Endothelial cell of umbilical vein (primary cell): ENCODE measurements around the gene MESP1. TPM values are rescaled to one million over a fixed set of nuclear protein-coding genes. Genes with fewer than 3 reads are reported as not detected.

ENCODE experiments used
- BruUV-seq: library from RNA; stranded (reverse); fragments of 400-500 nt; replicated peaks from 2 replicates; lab custom pipeline; 2021; lab: Mats Ljungman, UMichigan
- CTCF ChIA-PET: fragments of 300-600, 350-600 bp; sonication (Branson Sonifier 250); formaldehyde crosslinking; loops from one replicate; lab custom pipeline; 2021; ENCODE audit warnings: antibody characterized with exemption, inconsistent platforms; lab: Charles Lee
- POLR2A ChIA-PET: fragments of 300-600, 350-600 bp; sonication (Branson Sonifier 250); formaldehyde crosslinking; loops from one replicate; lab custom pipeline; 2021; ENCODE audit warnings: antibody characterized with exemption, inconsistent platforms; lab: Charles Lee
- DNase-seq: peaks from one replicate; pipeline ENCODE4 v3.0.0-alpha.2; 2011; ENCODE audit warnings: low read depth, low spot score
- FAIRE-seq: peaks from 2 replicates; lab custom pipeline; 2011; peaks lifted over from hg19 to GRCh38; lab: Jason Lieb, UNC
- H2AFZ ChIP-seq: 2 replicates; pipeline ENCODE4 v1.6.0; 2012; ENCODE audit warnings: low read depth, low read length, control low read depth, inconsistent platforms
- H3K27ac ChIP-seq: 2 replicates; pipeline ENCODE4 v1.5.1; 2011; ENCODE audit warnings: low read depth, mild to moderate bottlenecking, control low read depth, low read length, moderate library complexity; ENCODE audit not compliant: insufficient read depth
- H3K27me3 ChIP-seq, 2 experiments: 2 replicates each; pipeline versions ENCODE4 v1.6.0 to v1.6.1; 2011; ENCODE audit warnings: low read length in 2 of 2, mixed read lengths in 1 of 2; ENCODE audit not compliant: control insufficient read depth in 2 of 2, insufficient read depth in 2 of 2
- H3K36me3 ChIP-seq, 2 experiments: 2 replicates in 1 of 2; 3 replicates in 1 of 2; pipeline ENCODE4 v1.5.1; 2011; ENCODE audit warnings: low read length in 2 of 2, mild to moderate bottlenecking in 1 of 2, moderate library complexity in 1 of 2; ENCODE audit not compliant: control insufficient read depth in 2 of 2, insufficient read depth in 2 of 2; ENCODE audit errors: extremely low read depth in 1 of 2
- H3K4me1 ChIP-seq: 3 replicates; pipeline ENCODE4 v1.5.1; 2011; ENCODE audit warnings: mild to moderate bottlenecking, low read length; ENCODE audit not compliant: control insufficient read depth, insufficient read depth; ENCODE audit errors: extremely low read depth
- H3K4me2 ChIP-seq: 2 replicates; pipeline ENCODE4 v1.6.1; 2011; ENCODE audit warnings: low read length, control low read depth, mixed read lengths; ENCODE audit not compliant: insufficient read depth
- H3K4me3 ChIP-seq, 3 experiments: fragments of 200-600 bp in 1 of 3; sonication (generic), shearing (Covaris generic) in 1 of 3; replicated peaks in 1 of 3; 2 replicates each; pipeline ENCODE4 v1.5.1; 2011 to 2016; ENCODE audit warnings: control low read depth in 3 of 3, low read length in 3 of 3, mild to moderate bottlenecking in 2 of 3, inconsistent platforms in 1 of 3, low read depth in 1 of 3, moderate library complexity in 1 of 3; ENCODE audit not compliant: insufficient read depth in 1 of 3
- H3K79me2 ChIP-seq: 2 replicates; pipeline ENCODE4 v1.6.0; 2012; ENCODE audit warnings: low read length, inconsistent platforms; ENCODE audit not compliant: control insufficient read depth, insufficient read depth
- H3K9ac ChIP-seq: replicated peaks from 2 replicates; pipeline ENCODE3; 2011; ENCODE audit warnings: low read length, control low read depth; ENCODE audit not compliant: insufficient read depth; ENCODE audit errors: extremely low read depth
- H3K9me1 ChIP-seq: replicated peaks from 3 replicates; pipeline ENCODE4 v1.6.0; 2011; ENCODE audit warnings: mild to moderate bottlenecking, low read length; ENCODE audit not compliant: control insufficient read depth, insufficient read depth; ENCODE audit errors: extremely low read depth
- H3K9me3 ChIP-seq: replicated peaks from 2 replicates; pipeline ENCODE4 v1.5.1; 2012; ENCODE audit warnings: low read length, inconsistent platforms; ENCODE audit not compliant: control insufficient read depth, insufficient read depth
- H4K20me1 ChIP-seq: replicated peaks from 2 replicates; pipeline ENCODE3; 2011; ENCODE audit warnings: mild to moderate bottlenecking, low read length; ENCODE audit not compliant: control insufficient read depth, insufficient read depth; ENCODE audit errors: extremely low read depth
- CTCF ChIP-seq, 2 donors: IDR thresholded peaks; 1 replicate in 1 of 2; 2 replicates in 1 of 2; pipeline ENCODE4 v1.5.1; 2011; ENCODE audit warnings: low read length in 2 of 2, mild to moderate bottlenecking in 2 of 2, moderate library complexity in 2 of 2, control low read depth in 1 of 2, inconsistent platforms in 1 of 2, low read depth in 1 of 2; ENCODE audit not compliant: insufficient read depth in 1 of 2; ENCODE audit errors: extremely low read depth in 1 of 2
- EZH2 ChIP-seq: IDR thresholded peaks from 2 replicates; pipeline ENCODE4 v1.6.1; 2012; ENCODE audit warnings: borderline replicate concordance, low read depth, mild to moderate bottlenecking, moderate library complexity, low read length, inconsistent platforms; ENCODE audit not compliant: severe bottlenecking
- FOS ChIP-seq: IDR thresholded peaks from 2 replicates; pipeline ENCODE4 v1.6.1; 2011; ENCODE audit warnings: mild to moderate bottlenecking, low read length, moderate library complexity, borderline replicate concordance; ENCODE audit not compliant: insufficient read depth
- GATA2 ChIP-seq: IDR thresholded peaks from 2 replicates; pipeline ENCODE4 v1.7.0; 2011; ENCODE audit warnings: low read depth, mild to moderate bottlenecking, moderate library complexity, mixed read lengths, low read length; ENCODE audit not compliant: insufficient read length, insufficient read depth
- JUN ChIP-seq: IDR thresholded peaks from 2 replicates; pipeline ENCODE4 v1.6.1; 2011; ENCODE audit warnings: borderline replicate concordance, low read depth; ENCODE audit not compliant: insufficient read length, insufficient read depth
- MAX ChIP-seq: IDR thresholded peaks from 2 replicates; pipeline ENCODE4 v1.6.1; 2011; ENCODE audit not compliant: insufficient read depth, insufficient read length
- MYC ChIP-seq: IDR thresholded peaks from one replicate; pipeline ENCODE4 v1.6.1; 2011; ENCODE audit warnings: mild to moderate bottlenecking, low read depth, low read length
- POLR2A ChIP-seq: IDR thresholded peaks from 2 replicates; pipeline ENCODE4 v1.6.1; 2012; ENCODE audit warnings: low read depth, mild to moderate bottlenecking, control low read depth, low read length
- POLR2AphosphoS5 ChIP-seq: IDR thresholded peaks from 2 replicates; pipeline ENCODE4 v1.6.1; 2012; ENCODE audit warnings: low read depth, mild to moderate bottlenecking, control low read depth, low read length, moderate library complexity; ENCODE audit not compliant: insufficient read depth
- dilution Hi-C: fragments of 300-500 bp; cut with MboI; formaldehyde crosslinking; loops from one replicate; pipeline ENCODE4 v1.15.0; 2019; ENCODE audit warnings: low sequenced_read_pairs; ENCODE audit not compliant: extremely low pct_ligation_motif_present
- intact Hi-C: fragments of 100-400 bp; cut with micrococcal nuclease; formaldehyde crosslinking; loops from one replicate; pipeline ENCODE4 v1.10.0; 2022
- polyA plus RNA-seq, 4 experiments: library from polyadenylated mRNA; depleted of rRNA in 3 of 4; stranded (reverse) in 3 of 4; unstranded in 1 of 4; fragments of >200 nt; gene quantifications; 2 replicates each; pipeline versions ENCODE4 v1.2.1 to v1.2.3, GENCODE V29; 2011 to 2012; ENCODE audit warnings: missing spikeins in 1 of 4
- total RNA-seq: library from RNA; stranded (reverse); gene quantifications from 2 replicates; pipeline ENCODE4 v1.2.3, GENCODE V29; 2021

Gene MESP1
- total and polyA plus RNA-seq, 2 donors (not counting 3 experiments of a cell fraction or from before 2014, with no cell fraction given) = 0.68 to 1.7 TPM

GRCh38 chr15:89769366-89769765, 18.3 kb upstream of the MESP1 start:
- H3K36me3 ChIP-seq = no peaks in the 10 kb centered on the region
- no peaks in the 10 kb centered on the region for H3K79me2 ChIP-seq
- no TSS peak for BruUV-seq
- H3K27ac ChIP-seq = no peak overlapping the region
- no peaks in the 10 kb centered on the region for H4K20me1 ChIP-seq
- ChIA-PET POLR2A (no interaction called here), CTCF (interaction anchor here (1.5 to 4.8 kb wide), 3 partner anchors 8 to 105 kb away, joined by 6 to 36 read pairs (median 22); no protein-coding TSS in a partner anchor)
- H3K4me2 ChIP-seq = no peak overlapping the region
- H3K4me3 ChIP-seq = no peak overlapping the region
- H3K9ac ChIP-seq = no peak overlapping the region
- intact Hi-C loops = no loop called here
- dilution Hi-C loops = loop anchor here (25.0 kb wide), 1 partner anchor 93 kb away; no protein-coding TSS in a partner anchor
- no peak for TF ChIP-seq EZH2
- no peak for TF ChIP-seq POLR2A
- no peak for TF ChIP-seq GATA2
- no peak for TF ChIP-seq JUN
- no peak for TF ChIP-seq MYC
- no peak for TF ChIP-seq FOS
- TF ChIP-seq CTCF (IDR thresholded peaks at IDR 0.05; ENCODE audit: extremely low read depth in 1 of 2, insufficient read depth in 1 of 2, low read depth in 1 of 2, low read length in 2 of 2) = no peak
- no peak for TF ChIP-seq MAX
- no peak for TF ChIP-seq POLR2AphosphoS5
- no peaks in the 10 kb centered on the region for H3K4me1 ChIP-seq
- no peaks in the 10 kb centered on the region for H3K9me1 ChIP-seq
- H2AFZ ChIP-seq = no peak overlapping the region
- DNase-seq (no peak), FAIRE-seq (no peak)
- H3K27me3 ChIP-seq = no peaks in the 10 kb centered on the region
- no peaks in the 10 kb centered on the region for H3K9me3 ChIP-seq
